Measurements from ENCODE around the gene ZNF444. TPM values are rescaled to one million over a fixed set of nuclear protein-coding genes. Genes with fewer than 3 reads are reported as not detected.

ZNF444 gene
- total RNA-seq, 1 donor from 2014 or later: 47.9 TPM

- no peak for DNase-seq (ENCODE audit: extremely low spot score, unreplicated experiment)
- no peak overlapping the region for H3K4me3 Mint-ChIP-seq (ENCODE audit: unreplicated experiment)
- H3K27me3 Mint-ChIP-seq (ENCODE audit: unreplicated experiment): no peaks in the 10 kb centered on the region
- no peaks in the 10 kb centered on the region for H3K36me3 Mint-ChIP-seq (ENCODE audit: unreplicated experiment)
- no peak for TF ChIP-seq CTCF (IDR thresholded peaks at IDR 0.05)
- H3K4me1 Mint-ChIP-seq (ENCODE audit: unreplicated experiment): peaks cover 48% of the 10 kb centered on the region
- H3K9me3 Mint-ChIP-seq (ENCODE audit: unreplicated experiment): no peaks in the 10 kb centered on the region
- H3K27ac Mint-ChIP-seq (ENCODE audit: unreplicated experiment): no peak overlapping the region
These were observed 25.6 kb upstream of the ZNF444 start for GRCh38 chr19:56115490-56115889.

GRCh38 chr19:56116606-56117005, 24.5 kb upstream of the ZNF444 start:
- no peak overlapping the region for H3K4me3 Mint-ChIP-seq (ENCODE audit: unreplicated experiment)
- H3K4me1 Mint-ChIP-seq (ENCODE audit: unreplicated experiment): peaks cover 38% of the 10 kb centered on the region
- H3K9me3 Mint-ChIP-seq (ENCODE audit: unreplicated experiment): no peaks in the 10 kb centered on the region
- no peaks in the 10 kb centered on the region for H3K36me3 Mint-ChIP-seq (ENCODE audit: unreplicated experiment)
- no peaks in the 10 kb centered on the region for H3K27me3 Mint-ChIP-seq (ENCODE audit: unreplicated experiment)
- H3K27ac Mint-ChIP-seq (ENCODE audit: unreplicated experiment): peak overlapping the region; percentile 33
- DNase-seq (ENCODE audit: extremely low spot score, unreplicated experiment): no peak
- no peak for TF ChIP-seq CTCF (IDR thresholded peaks at IDR 0.05)

- H3K4me1 Mint-ChIP-seq (ENCODE audit: unreplicated experiment): peaks cover 35% of the 10 kb centered on the region
- no peak for TF ChIP-seq CTCF (IDR thresholded peaks at IDR 0.05)
- DNase-seq (ENCODE audit: extremely low spot score, unreplicated experiment): no peak
- no peaks in the 10 kb centered on the region for H3K36me3 Mint-ChIP-seq (ENCODE audit: unreplicated experiment)
- no peak overlapping the region for H3K4me3 Mint-ChIP-seq (ENCODE audit: unreplicated experiment)
- H3K9me3 Mint-ChIP-seq (ENCODE audit: unreplicated experiment): no peaks in the 10 kb centered on the region
- H3K27ac Mint-ChIP-seq (ENCODE audit: unreplicated experiment): no peak overlapping the region
- H3K27me3 Mint-ChIP-seq (ENCODE audit: unreplicated experiment): no peaks in the 10 kb centered on the region
These were observed 23.7 kb upstream of the ZNF444 start for GRCh38 chr19:56117376-56117884.

- no peak overlapping the region for H3K27ac Mint-ChIP-seq (ENCODE audit: unreplicated experiment)
- peaks cover 32% of the 10 kb centered on the region for H3K4me1 Mint-ChIP-seq (ENCODE audit: unreplicated experiment)
- no peaks in the 10 kb centered on the region for H3K27me3 Mint-ChIP-seq (ENCODE audit: unreplicated experiment)
- no peak for TF ChIP-seq CTCF (IDR thresholded peaks at IDR 0.05)
- no peaks in the 10 kb centered on the region for H3K9me3 Mint-ChIP-seq (ENCODE audit: unreplicated experiment)
- DNase-seq (ENCODE audit: extremely low spot score, unreplicated experiment): no peak
- no peak overlapping the region for H3K4me3 Mint-ChIP-seq (ENCODE audit: unreplicated experiment)
- H3K36me3 Mint-ChIP-seq (ENCODE audit: unreplicated experiment): no peaks in the 10 kb centered on the region
These were observed 23.2 kb upstream of the ZNF444 start for GRCh38 chr19:56117889-56118288.

GRCh38 chr19:56118666-56119581, 22.2 kb upstream of the ZNF444 start:
- H3K27ac Mint-ChIP-seq (ENCODE audit: unreplicated experiment): no peak overlapping the region
- no peak for DNase-seq (ENCODE audit: extremely low spot score, unreplicated experiment)

More at GRCh38 chr19:56118666-56119581, 22.2 kb upstream of the ZNF444 start:
- H3K4me1 Mint-ChIP-seq (ENCODE audit: unreplicated experiment): peaks cover 26% of the 10 kb centered on the region
- no peaks in the 10 kb centered on the region for H3K36me3 Mint-ChIP-seq (ENCODE audit: unreplicated experiment)
- H3K27me3 Mint-ChIP-seq (ENCODE audit: unreplicated experiment): no peaks in the 10 kb centered on the region
- H3K9me3 Mint-ChIP-seq (ENCODE audit: unreplicated experiment): no peaks in the 10 kb centered on the region
- TF ChIP-seq CTCF (IDR thresholded peaks at IDR 0.05): no peak
- peak overlapping the region; percentile 81 for H3K4me3 Mint-ChIP-seq (ENCODE audit: unreplicated experiment)

Data from osteocyte (in vitro differentiated cells).